ENCODE measurements around the gene KIAA0825.

Gene KIAA0825

GRCh38 chr5:94461131-94461530, 157.3 kb downstream of the KIAA0825 start:
- Histone ChIP-seq H3K36me3 (ENCODE audit: control insufficient read depth, insufficient read depth, low read length) (no peaks in the 10 kb centered on the region), H3K27me3 (ENCODE audit: control insufficient read depth, insufficient read depth, low read length) (no peaks in the 10 kb centered on the region), H3K9ac (no peak overlapping the region), H3K79me2 (no peaks in the 10 kb centered on the region), H3K4me1 (no peaks in the 10 kb centered on the region), H3K27ac (no peak overlapping the region), H3K9me3 (ENCODE audit: control insufficient read depth, low read length) (no peaks in the 10 kb centered on the region), H3K4me2 (ENCODE audit: low read length) (no peak overlapping the region), H2AFZ (no peak overlapping the region), H3K4me3 (ENCODE audit: low read depth, low read length) (no peak overlapping the region)
- no peak for TF ChIP-seq CTCF (IDR thresholded peaks at IDR 0.05)

- H3K4me1 ChIP-seq: no peaks in the 10 kb centered on the region
Measured at GRCh38 chr5:94459915-94460314, 158.5 kb downstream of the KIAA0825 start.

GRCh38 chr5:94457788-94458187, 160.6 kb downstream of the KIAA0825 start:
- Histone ChIP-seq H3K4me1 (no peaks in the 10 kb centered on the region), H3K4me3 (ENCODE audit: low read depth, low read length) (no peak overlapping the region), H3K9me3 (ENCODE audit: control insufficient read depth, low read length) (no peaks in the 10 kb centered on the region), H2AFZ (no peak overlapping the region), H3K27ac (no peak overlapping the region), H3K36me3 (ENCODE audit: control insufficient read depth, insufficient read depth, low read length) (no peaks in the 10 kb centered on the region), H3K4me2 (ENCODE audit: low read length) (no peak overlapping the region), H3K27me3 (ENCODE audit: control insufficient read depth, insufficient read depth, low read length) (no peaks in the 10 kb centered on the region), H3K79me2 (no peaks in the 10 kb centered on the region), H3K9ac (no peak overlapping the region)
- no peak for TF ChIP-seq CTCF (IDR thresholded peaks at IDR 0.05)

More at GRCh38 chr5:94459915-94460314, 158.5 kb downstream of the KIAA0825 start:
- H3K4me2 ChIP-seq (ENCODE audit: low read length): no peak overlapping the region
- H3K9ac ChIP-seq: no peak overlapping the region
- no peaks in the 10 kb centered on the region for H3K36me3 ChIP-seq (ENCODE audit: control insufficient read depth, insufficient read depth, low read length)
- no peak overlapping the region for H3K27ac ChIP-seq
- no peak overlapping the region for H3K4me3 ChIP-seq (ENCODE audit: low read depth, low read length)
- H3K79me2 ChIP-seq: no peaks in the 10 kb centered on the region
- H2AFZ ChIP-seq: no peak overlapping the region
- no peak for TF ChIP-seq CTCF (IDR thresholded peaks at IDR 0.05)
- H3K27me3 ChIP-seq (ENCODE audit: control insufficient read depth, insufficient read depth, low read length): no peaks in the 10 kb centered on the region
- H3K9me3 ChIP-seq (ENCODE audit: control insufficient read depth, low read length): no peaks in the 10 kb centered on the region

GRCh38 chr5:94445726-94446125, 172.7 kb downstream of the KIAA0825 start:
- H3K4me3 ChIP-seq (ENCODE audit: low read depth, low read length): no peak overlapping the region
- H3K9me3 ChIP-seq (ENCODE audit: control insufficient read depth, low read length): no peaks in the 10 kb centered on the region
- H3K79me2 ChIP-seq: no peaks in the 10 kb centered on the region
- H3K27me3 ChIP-seq (ENCODE audit: control insufficient read depth, insufficient read depth, low read length): no peaks in the 10 kb centered on the region
- no peak overlapping the region for H3K4me2 ChIP-seq (ENCODE audit: low read length)
- no peaks in the 10 kb centered on the region for H3K4me1 ChIP-seq
- no peak overlapping the region for H3K27ac ChIP-seq
- no peak for TF ChIP-seq CTCF (IDR thresholded peaks at IDR 0.05)
- no peak overlapping the region for H2AFZ ChIP-seq
- no peaks in the 10 kb centered on the region for H3K36me3 ChIP-seq (ENCODE audit: control insufficient read depth, insufficient read depth, low read length)
- no peak overlapping the region for H3K9ac ChIP-seq

- no peak overlapping the region for H2AFZ ChIP-seq
Measured at GRCh38 chr5:94442991-94443390, 175.4 kb downstream of the KIAA0825 start.

More at GRCh38 chr5:94442991-94443390, 175.4 kb downstream of the KIAA0825 start:
- Histone ChIP-seq H3K4me3 (ENCODE audit: low read depth, low read length) (no peak overlapping the region), H3K4me1 (no peaks in the 10 kb centered on the region), H3K79me2 (no peaks in the 10 kb centered on the region), H3K27me3 (ENCODE audit: control insufficient read depth, insufficient read depth, low read length) (no peaks in the 10 kb centered on the region), H3K4me2 (ENCODE audit: low read length) (no peak overlapping the region), H3K36me3 (ENCODE audit: control insufficient read depth, insufficient read depth, low read length) (no peaks in the 10 kb centered on the region), H3K9me3 (ENCODE audit: control insufficient read depth, low read length) (no peaks in the 10 kb centered on the region), H3K27ac (no peak overlapping the region), H3K9ac (no peak overlapping the region)
- TF ChIP-seq CTCF (IDR thresholded peaks at IDR 0.05): no peak
